ENCODE results near the gene CGNL1.

Gene CGNL1

DNA sequence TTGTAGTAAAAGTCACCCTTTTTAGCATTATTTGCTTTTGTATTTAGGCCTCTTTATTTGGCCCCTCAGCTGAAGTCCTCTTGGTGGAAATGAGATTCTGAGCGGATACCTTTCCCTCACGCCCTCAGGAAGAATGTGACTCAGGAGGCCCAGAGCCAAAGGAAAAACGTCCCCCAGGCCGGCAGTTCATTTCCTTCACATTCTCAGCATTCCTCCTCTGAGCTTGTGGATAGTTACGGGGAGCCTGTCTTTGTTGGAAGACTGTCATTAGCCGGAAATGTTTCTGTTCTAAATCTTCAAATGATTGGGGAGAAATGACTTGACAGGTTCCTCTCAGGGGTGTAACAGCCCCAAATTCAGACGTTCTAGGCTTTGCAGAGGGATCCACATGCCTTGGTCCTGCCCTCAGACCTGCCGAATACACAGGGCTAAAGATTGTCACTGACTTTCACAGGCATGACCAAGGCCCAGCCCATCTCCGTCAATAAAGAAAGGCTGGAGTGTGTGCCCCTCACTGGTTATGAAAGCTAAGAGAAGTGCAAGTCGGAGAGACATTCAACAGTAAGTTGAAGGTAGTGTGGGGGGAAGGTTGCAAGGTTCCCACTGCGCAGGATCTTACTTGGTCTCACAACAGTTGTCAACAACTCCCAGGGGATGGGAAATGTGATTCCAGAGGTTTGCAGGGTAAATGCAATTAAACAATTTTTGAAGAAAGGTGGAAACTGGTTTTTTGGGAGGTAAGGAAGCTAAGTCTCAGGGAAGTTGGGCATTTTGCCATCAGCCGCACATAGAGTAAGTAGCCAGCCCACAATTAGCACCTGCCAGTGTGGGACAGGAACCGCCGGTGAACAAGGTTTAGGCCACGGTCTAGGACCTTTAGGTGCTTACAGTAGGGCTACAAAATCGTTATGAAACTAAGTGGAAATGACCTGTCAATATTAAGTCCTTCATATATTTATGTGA, 175.7 kb downstream of the CGNL1 start:
- peak; percentile 89 for DNase-seq

DNA sequence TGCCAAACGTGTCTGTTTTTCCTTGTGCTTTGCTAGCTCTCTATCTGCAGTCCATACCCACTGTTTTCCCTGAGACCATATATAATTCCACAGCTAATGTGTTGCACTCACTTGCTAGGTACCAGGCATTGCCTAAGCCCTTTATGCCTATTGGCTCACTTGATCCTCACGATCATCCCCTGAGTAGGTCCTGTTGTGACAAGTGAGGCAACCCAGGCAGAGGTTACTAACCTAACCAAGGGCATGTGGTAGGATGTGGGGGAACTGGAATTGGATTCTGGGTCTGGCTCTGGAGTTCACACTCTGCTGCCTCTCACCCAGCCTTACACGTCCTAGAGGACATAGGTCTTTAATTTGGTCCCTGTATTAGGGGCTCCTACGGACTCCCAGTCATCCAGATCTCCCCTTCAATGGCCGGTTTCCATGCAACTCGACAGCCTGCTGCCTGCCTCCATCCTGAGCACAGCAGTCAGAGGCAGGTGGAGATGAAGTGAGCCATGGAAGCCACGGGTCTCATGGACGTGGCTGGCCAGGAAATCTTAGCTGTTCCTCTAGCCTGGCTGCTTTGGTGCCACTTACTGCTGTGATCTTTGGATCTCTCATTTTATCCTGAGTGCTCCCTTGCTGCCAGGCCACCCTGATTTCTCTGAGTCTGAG, 176.5 kb downstream of the CGNL1 start:
- DNase-seq, result no peak

DNA sequence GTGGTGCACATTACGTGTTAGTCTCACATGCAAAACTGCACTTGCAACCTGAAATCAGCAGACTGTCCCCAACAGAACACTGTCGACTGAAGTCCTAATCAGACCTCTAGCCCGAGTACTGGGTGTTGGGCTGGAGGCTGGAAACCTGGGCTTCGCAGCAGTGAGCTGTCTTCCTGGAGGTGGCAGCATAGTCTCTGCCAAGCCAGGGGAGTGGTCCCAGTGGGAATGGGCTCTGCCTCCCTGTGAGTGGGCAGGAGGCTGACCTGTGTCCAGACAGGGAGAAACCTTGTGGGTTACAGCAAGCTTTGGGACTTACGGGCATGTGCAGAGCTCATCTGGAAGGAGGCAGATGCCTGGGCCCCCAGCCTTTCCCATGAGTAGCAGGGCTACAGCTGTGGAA, 177.2 kb downstream of the CGNL1 start:
- no peak for DNase-seq

DNA sequence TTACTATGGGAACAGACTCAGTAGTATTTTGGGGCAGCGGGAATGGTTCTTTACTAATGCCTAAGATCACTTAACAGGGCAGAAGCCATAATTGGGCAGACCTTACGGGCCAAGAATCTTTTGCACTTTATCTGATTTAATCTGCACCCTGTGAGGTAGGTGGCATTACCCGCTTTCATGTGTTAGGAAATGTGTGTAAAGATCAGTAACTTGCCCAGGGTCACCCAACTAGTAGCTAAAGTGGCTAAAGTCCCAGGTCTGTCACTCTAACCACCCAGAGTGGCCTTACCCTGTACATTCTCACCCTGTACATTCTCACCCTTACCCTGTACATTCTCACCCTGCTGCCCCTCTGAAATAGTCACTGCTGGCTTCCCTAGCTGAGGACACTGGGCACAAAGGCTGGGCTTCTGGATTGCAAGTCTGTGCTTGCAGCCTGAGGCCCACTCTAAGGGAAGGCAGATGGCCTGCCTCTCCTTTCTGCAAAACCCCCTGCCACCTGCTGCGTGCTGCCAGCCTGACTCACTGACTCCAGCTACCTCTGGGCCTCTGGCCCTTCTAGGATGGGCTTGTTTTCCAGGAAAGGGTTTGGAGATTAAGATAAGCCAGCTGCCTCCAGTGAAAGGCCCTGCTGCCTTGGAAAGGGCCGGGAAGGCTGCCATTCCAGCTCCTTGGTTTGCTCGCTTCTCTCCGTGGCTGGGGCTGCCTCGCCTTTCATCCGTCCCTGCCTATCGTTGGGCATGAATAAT, 177.9 kb downstream of the CGNL1 start:
- no peak for DNase-seq

DNA sequence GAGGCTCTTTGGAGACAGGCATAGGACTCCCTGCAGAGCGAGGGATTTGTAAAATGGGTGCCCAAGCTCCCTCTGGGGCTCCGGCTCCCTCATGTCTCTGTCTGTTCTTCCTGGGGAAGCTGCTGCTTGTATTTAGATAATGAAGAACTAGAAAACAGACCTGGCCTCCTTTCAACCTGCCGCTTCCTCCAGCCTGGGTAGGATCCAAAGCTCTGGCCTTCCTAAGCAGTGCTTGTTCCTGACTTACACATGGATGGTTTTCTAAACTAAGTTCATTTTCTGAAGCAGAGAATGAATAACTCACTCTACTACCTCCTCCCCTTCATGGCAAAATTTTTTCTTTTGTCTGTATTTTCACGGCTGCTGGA, 178.5 kb downstream of the CGNL1 start:
- no peak for DNase-seq

DNA sequence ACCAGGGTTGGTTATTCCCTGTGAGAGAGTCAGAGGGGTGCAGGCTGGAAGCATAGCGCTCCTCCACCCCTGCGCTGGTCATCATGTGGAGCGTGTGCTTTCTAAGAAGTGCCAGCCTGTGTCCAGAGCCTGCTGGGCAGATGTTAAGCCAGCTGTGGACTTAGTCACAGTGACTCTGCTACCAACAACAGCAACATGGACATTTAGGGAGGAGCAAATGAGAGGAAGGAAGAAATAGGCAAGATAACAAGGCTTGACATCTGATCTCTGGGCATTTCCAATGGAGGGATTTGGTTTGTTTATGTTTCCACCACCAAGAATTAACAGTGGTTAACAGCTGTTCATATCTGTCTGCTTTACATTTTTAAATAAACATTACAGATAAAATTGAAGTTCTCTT, 179.0 kb downstream of the CGNL1 start:
- DNase-seq, result no peak

DNA sequence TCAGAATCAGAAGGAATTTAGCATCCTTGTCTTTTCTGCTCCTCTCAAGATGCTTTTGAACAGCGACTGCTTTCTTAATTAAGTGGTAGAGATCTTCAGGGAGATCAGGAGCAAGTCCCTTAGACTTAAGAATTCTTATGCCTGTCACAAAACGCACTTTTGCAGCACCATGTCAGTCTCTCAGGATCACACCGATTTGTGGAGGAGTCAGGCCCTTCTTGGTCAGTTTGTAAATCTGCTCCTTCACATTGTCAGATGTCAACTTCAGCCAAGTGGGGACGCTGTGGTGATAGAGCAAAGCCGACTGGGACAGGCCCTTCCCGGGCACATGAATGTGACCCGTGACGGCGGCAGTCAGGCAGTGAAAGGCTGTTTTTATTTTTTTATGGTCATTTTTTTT, 179.7 kb downstream of the CGNL1 start:
- DNase-seq, result no peak

DNA sequence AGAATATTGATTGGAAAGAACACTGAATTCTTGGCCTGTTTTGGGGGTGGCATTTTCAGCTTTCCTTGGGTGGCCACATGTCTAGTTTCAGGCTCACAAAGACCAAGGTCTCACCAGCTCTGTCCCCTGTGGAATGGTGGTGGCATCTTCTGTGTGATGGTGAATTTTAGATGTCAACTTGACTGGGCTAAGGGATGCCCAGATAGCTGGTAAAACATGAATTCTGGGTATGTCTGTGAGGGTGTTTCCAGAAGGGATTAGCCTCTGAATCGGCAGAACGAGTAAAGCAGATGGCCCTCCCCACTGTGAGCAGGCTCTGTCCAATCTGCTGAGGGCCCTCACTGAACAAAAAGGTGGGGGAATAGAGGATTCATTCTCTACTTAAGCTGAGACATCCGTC, 181.0 kb downstream of the CGNL1 start:
- no peak for DNase-seq

DNA sequence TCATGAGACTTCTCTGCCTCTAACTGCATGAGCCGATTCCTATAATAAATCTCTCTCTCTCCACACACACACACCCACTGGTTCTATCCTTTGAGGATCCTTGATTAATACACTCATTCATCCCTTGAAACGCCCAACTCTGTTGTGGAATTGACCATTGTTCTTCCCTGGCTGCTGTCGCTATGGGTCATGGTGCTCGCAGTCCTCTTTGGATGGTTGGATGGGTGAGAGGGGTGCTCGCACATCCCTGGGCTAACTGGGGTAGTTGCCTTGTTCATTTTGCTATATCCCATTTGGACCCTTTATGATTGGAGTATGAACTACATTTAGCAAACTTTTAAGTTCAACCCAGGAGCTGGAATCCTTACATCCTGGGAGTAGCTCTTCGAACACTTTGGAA, 181.5 kb downstream of the CGNL1 start:
- DNase-seq, result no peak

DNA sequence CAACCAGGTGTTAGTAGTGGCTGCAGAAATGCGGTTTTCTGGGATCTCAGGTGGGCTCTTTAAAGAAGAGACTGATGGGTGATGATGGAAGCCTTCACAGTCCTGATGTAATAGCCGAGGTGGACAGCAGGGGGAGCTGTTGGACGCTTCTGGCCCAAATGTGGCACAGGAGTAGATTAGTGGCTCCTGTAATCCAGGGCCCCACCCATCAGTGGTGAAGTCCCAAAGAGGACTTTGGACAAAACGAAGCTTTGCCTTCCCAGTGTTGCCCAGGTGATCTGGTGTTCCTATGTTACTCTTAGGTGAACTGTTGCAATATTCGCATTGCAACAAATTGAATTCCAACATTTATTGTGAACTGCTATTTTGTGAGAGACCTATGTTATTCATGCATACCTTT, 183.6 kb downstream of the CGNL1 start:
- DNase-seq, result peak; percentile 25

DNA sequence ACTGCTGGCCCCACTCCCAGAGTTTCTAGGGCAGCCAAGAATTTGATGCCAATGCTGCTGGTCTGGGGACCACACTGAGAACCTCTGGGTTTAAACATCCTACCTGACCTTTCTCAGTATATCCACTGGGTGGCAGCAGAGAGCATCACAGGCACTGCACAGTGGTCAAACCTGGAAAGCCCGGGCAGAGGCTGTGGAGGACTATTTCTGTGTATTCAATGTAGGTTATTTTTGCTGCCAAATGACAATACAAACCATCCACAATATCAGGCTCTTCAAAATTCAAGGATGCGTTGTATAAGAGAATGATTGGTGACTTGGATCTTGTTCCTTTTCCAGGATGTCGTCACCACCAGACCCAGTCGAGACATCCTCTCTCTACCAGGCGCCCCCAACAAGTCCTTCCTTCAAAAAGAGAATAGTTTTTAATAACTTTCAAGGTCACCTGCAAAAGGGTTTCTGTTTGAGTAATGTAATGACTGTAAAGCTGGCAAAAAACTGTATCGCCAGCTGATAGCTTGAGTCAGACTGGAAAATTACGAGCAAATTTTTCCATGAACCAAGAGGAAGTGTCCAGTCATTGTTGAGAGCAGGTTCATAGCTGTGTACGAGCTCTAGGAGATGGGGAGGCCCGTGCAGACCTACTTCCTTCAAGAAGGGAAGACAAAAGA, 184.9 kb downstream of the CGNL1 start:
- DNase-seq, result peak; percentile 61

DNA sequence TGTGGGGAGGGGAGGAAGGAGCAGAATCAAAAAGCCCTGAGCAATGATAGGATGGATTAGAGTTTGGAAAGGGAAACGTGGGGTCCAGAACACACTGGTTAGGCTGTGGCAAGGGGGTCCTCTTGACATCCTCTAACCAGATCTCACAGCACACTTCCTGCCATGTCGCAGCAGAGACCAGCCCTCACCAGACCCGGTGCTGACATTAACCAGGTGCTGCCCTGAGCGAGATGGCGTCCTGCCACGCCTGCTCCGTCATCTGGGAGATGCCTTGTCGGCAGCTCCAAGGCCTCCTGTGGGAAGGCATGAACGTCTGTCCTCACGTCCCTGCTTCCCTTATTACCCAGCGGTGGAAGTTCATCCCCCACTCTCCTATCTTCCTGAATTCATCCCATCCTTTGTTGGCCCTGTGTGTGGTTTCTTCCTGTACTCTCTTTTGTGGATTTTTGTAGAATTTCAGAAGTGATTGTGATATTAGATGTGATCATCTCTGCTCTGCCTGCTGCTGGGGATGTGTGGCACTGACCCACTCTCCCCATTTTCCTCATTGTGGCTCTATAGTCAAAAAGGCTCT, 186.0 kb downstream of the CGNL1 start:
- DNase-seq, result no peak

DNA sequence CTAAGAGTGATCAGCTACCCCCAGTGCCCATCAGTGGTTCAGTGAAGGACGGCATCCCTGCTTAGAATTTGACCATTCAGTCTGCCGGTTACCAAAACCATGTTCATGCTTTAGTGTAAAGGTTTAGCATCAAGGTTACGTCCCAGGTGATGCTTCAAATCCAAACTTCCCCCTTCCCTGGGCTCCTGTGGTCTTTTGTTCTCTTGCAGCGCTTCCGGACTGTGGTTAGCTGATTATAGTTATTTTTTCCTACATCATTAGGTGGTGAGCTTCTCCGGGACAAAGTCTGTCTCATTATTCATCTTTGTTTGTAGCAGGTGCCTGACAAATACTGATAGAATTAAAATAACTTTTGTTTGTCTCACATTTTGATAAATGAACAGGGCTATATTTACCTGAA, 187.1 kb downstream of the CGNL1 start:
- DNase-seq, result no peak

DNA sequence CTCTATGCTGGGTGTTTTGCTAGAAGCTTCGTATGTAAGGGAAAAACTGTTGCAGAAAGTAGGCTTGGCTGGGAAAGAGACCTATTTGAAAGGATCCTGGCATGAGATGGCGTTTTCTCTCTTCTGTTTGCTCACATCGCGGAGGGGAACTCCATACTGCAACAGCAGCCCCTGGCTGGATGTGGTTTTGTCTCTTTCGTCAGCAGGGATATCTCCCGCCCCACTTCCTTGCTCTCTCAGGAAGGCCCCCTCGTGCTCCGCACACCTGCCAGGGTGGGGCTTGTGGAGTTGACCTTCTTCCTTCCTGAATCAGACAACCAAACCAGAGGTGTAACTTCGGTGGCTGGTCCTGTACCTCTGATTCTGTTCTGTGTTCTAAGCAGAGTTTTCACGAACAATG, 189.0 kb downstream of the CGNL1 start:
- DNase-seq, result no peak

DNA sequence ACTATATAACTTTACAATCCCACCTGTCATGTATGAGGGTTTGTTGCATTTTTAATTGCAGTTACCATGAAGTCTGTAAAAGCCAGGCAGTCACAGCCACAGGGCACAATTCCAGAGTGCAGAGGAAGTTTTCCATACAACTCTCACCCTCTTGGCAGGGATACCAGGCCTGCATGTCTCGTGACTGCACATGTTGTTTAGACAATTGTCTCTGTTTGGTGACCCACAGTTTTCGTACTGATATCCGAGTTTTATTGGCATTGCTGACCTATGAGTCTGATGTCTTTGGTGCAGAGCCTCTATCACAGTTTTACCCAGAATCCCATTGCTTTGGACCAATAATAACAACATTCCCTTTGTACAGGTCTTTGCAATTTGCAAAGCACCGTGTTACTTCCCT, 190.5 kb downstream of the CGNL1 start:
- DNase-seq, result no peak

DNA sequence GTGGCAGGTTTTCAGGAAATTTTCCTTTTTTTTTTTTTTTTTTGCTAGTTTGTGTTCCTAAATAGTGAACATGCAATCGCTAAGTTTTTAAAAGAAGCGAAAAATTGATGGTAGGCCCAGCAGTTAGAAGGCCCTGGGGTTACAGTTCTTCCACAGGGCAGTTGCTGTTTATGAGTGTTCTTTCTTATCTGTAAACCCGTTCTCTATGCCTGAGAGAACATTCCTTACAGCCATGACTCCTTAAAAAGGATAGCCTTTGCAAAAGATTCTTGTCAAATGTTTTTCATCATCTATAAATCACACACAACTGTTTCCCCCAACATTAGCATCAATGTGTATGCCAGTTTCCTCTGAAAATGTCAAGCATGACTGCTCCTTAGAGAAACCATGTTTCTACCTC, 191.6 kb downstream of the CGNL1 start:
- DNase-seq, result no peak

DNA sequence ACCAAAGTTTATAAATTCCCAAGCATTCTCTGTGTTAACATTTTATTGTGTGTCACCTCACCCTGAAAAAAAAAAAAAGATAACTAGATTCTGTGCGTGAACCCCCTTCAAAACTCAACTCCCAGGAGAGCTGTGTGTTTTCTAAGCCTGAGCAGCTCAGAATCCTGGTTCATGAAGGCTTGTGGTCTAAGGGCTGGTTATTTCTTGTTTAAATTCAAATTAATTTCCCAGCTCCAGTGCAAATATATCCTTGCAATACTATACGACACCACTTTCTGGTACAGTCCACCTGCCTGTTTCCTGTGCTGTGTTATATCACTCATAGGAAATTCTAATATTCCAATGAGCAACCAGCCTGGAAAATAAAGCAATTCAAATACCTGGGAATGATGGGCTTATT, 192.0 kb downstream of the CGNL1 start:
- no peak for DNase-seq

DNA sequence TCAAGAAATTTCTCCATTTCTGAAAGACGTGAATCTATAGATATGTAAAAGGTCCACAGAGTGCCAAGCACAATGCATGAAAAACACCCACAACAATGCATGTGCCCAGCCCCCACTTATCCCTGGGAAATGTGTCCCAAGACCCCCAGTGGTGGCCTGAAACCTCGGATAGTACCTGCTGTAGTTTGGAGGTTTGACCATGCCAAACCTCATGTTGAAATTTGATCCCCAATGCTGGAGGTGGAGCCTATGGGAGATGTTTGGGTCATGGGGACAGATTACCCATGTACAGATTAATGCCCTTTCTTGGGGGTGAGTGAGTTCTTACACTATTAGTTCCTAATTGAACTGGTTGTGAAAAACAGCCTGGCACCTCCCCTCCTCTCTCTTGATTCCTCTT, 194.0 kb downstream of the CGNL1 start:
- no peak for DNase-seq

DNA sequence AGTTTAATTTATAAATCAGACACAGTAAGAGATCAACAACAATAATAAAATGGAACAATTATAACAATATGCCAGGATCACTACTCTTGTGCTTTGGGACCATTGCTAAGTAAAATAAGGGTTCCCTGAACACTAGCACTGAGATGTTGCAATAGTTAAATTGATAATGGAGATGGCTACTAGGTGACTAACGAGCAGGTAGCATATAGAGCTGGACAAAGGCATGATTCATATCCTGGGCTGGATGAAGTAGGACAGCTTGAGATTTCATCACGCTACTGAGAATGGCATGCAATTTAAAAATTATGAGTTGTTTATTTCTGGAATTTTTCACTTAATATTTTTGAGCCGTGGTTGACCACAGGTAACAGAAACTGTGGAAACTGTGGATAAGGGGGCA, 194.7 kb downstream of the CGNL1 start:
- peak; percentile 56 for DNase-seq

DNA sequence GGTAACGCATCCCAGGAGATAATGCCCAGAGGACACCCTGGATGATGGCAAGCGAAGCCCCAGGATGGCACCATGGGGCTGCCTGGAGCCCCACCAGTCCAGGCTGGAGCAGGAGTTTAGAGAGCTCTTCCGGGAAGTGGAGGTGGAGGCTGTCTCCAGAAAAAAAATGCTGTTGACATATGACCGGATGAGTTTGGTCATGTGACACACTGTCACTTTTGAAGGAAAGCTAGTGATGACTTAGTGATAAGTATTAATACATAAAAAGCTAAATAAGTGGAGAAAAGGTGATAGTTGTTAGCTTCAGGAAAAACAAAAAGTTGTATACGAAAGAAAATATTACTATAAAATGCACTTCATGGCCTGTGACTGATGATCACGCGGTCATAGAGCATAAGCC, 195.4 kb downstream of the CGNL1 start:
- no peak for DNase-seq

DNA sequence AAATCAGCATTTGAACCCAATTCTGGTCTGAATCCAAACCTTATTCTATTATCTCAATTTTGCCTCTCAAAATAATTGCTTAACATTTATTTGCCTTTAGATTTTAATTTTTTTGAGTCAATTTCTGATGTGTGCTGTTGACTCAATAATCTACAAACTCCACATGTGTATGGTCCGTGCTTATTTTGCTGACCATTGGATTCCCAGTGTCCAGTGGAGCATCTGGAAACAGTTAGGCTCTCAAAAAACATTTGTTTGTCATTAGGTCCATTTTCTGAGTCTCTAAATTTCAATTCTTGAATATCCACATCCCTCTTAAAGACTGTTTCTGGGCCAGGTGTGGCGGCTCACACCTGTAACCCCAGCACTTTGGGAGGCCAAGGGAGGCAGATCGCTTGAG, 196.2 kb downstream of the CGNL1 start:
- no peak for DNase-seq

DNA sequence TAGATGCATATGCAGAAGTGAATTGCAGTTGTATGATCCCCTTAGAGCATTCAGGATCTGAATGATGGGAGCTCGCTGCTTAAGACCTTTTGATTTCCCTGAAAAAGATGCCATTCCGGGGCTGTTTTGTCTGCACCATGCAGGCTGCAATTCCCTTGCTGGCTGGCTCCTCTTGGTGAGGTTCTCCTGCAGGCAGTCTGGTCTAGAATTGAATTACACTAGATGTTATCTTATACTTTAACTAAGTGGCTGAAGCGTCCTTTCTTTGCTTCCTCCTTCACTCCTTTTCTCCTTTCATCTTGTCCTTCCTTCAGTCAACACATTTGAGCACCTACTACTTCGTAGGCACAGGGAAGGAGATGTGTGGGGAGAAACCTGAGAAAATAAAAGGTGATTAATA, 196.8 kb downstream of the CGNL1 start:
- no peak for DNase-seq

DNA sequence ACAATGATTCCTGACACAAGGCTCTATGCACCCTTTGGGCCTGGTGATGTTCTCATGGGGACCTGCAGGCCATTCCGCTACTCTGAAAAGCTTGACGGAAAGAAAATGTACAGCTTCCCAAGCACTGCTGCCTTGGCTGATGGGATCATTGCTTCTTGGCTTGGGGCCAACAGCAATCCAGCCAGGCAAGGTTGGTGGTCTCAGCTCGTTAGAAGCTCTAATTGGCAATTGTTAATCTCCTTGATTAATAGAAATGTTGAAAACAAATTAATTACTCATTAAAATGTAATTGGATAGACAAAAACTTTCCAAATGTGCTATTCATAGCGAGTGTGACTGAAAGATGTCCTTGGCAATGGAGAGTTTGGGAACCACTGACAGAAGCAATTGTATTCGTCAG, 199.1 kb downstream of the CGNL1 start:
- DNase-seq, result no peak
